M059J (cell line): ENCODE measurements around the gene PSMD10. TPM values are rescaled to one million over a fixed set of nuclear protein-coding genes. Genes with fewer than 3 reads are reported as not detected.

ENCODE experiments used
- DNase-seq: peaks from one replicate; pipeline ENCODE4 v3.0.0-alpha.2; 2012; ENCODE audit warnings: low read depth
- total RNA-seq: library from RNA; depleted of rRNA; stranded (reverse); fragments of >200 nt; shearing (Covaris generic); gene quantifications from 2 replicates; pipeline ENCODE4 v1.2.3, GENCODE V29; 2014; rRNA removed

The PSMD10 gene
- total RNA-seq, 1 experiment from 2014 or later: 193 TPM

- peak; percentile 84 for DNase-seq
Measured at GRCh38 chrX:108072746-108073145, 18.6 kb downstream of the PSMD10 start.

GRCh38 chrX:108071578-108071977, 19.8 kb downstream of the PSMD10 start:
- DNase-seq: no peak

DNA sequence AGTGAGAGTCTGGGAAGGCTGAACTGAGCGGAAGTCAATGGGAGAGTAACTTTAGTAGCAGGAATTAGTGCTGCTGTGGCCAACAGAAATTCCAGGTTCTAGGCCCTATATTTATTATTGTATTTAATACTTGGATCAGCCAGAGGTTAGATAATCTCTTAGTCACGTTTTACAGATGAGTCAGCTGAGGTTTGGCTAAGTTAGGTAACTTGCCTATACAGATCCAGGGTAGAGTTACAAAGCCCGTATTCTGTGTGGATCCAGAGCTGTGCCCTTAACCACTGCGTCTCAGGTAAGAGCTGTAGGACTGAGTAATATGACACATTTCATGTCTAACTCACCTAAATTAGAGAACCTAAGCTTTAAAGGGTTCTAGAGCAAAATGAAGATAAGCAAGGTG, 20.5 kb downstream of the PSMD10 start:
- peak; percentile 84 for DNase-seq

DNA sequence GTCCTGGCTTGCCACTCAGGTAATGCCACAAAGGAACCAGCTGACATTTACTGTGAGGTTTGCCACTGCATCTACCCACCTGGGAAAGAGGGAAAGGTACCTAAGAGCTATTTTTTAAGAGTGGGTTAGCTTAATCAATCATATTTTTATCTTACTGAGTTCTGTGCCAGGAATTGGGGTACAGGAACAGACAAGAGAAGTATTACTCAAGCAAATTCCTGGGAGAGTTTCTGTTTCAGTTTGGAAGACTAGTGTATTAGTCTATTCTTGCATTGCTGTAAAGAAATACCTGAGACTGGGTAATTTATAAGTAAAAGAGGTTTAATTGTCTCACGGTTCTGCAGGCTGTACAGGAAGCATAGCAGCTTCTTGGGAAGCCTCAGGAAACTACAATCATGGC, 23.2 kb downstream of the PSMD10 start:
- no peak for DNase-seq

DNA sequence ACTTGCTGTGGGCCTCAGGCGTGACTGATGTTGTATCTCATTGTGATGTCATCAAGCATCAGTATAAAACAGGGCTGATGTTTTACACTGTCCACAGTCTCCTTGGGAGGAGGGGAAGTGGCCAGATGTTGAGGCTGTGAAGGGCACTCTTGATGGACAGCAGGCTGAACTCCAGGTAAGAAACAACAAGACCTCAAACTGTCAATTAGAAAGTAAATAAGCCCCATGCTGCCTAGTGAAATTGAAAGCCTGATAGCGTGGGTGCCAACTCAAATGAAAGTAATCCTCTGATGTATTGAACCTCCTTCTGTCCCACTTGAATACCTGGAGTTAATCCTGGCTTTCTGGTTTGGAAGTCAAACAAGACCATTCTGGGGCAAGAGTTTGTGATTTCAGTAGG, 26.7 kb downstream of the PSMD10 start:
- no peak for DNase-seq

DNA sequence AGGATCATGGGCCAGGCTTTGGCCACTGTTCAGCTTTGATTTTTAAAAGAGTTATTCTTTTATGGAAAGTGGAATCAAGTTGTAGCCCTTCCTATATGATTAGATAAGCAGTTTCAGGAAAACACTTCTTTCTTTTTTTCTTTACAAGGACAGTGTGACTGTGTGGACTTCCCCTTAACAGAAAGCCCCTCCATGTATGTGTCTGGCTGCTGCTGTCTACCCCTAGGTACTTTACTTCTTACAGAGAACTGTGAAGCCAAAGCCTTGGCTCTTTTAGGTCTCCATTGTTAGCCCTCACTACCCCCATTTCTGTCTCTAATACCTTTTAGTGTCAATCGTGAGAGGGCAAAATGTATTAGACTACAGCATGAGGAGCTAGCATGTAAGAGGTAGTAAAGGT, 27.3 kb downstream of the PSMD10 start:
- no peak for DNase-seq

GRCh38 chrX:108059801-108060200, 31.5 kb downstream of the PSMD10 start:
- no peak for DNase-seq

DNA sequence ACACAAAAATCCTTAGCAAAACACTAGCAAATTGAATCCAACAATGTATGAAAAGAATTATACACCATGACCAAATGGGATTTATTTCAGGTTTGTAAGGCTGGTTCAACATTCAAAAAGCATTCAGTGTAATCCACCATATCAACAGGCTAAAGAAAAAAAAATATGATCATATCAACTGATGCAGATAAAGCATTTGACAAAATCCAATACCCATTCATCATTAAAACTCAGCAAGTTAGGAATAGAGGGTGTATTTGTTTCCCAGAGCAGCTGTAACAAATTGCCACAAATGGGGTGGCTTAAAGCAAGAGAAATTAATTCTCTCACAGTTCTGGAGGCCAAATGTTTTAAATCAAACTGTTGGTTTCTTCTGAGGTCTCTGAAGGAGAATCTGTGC, 35.8 kb downstream of the PSMD10 start:
- no peak for DNase-seq

DNA sequence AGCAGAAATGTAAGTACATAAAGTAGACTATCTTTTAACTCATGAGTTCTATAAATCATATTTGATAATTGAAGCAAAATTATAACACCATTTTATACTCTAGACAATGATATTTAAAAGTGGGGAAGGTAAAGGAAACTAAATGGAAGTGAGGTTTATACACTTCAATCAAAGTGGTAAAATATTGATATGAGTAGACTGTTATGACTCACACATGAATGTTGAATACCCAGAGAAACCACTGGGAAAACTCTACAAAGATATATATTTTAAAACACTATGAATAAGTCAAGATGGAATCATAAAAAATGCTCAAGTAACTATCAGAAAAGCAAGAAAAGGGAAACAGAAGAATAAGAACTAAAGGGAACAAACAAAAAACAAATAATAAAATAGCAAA, 38.1 kb downstream of the PSMD10 start:
- DNase-seq: no peak

DNA sequence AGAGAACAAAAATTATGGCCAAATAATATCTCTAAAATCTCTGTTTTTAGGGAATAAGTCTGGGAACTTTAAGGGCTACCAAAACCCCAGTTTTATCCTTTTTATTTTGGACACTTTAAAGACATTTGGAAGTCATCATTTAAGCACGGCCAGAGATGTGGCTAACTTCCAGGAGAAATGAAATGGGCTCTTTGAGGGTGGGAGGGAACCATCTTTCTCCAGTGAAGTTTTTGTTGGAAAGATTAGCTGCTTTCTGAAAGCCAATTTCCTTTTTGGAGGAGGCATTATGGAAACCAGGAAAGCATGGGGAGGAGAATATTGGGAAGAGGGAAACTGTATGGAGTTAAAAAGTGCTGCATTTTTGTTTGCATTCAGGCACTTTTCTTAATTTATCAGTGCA, 41.7 kb downstream of the PSMD10 start:
- no peak for DNase-seq

DNA sequence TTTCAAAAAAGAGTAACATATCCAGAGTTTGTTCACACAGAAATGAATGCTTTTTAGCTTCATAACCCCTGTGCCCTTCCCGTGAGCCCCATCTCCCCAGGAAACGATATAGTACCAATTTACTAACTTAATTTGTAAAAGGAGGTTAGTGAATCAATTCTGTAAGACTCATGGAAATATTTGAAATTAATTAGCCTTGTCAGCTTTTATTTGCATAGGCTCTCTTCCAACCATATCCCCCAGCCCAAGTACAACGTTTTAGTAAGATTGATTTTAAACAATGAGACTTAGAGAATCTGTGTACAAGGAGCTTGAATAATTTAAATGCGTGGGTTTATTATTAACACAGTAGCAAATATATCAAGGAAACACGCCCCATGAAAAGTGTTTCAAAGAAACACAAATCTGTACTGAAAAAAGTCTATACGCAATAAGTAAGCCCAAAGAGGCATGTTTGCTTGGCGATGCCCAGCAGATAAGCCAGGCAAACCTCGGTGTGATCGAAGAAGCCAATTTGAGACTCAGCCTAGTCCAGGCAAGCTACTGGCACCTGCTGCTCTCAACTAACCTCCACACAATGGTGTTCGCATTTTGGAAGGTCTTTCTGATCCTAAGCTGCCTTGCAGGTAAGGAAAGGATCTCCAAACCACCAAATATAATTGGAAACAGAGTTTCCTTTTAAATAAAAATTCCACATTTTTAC, 46.6 kb downstream of the PSMD10 start, which contains the start of gene VSIG1:
VSIG1 (plus strand) TSS at position 512 of the 703 bp plus-strand sequence; CDS start at position 578, 66 bp downstream.
- DNase-seq: no peak

DNA sequence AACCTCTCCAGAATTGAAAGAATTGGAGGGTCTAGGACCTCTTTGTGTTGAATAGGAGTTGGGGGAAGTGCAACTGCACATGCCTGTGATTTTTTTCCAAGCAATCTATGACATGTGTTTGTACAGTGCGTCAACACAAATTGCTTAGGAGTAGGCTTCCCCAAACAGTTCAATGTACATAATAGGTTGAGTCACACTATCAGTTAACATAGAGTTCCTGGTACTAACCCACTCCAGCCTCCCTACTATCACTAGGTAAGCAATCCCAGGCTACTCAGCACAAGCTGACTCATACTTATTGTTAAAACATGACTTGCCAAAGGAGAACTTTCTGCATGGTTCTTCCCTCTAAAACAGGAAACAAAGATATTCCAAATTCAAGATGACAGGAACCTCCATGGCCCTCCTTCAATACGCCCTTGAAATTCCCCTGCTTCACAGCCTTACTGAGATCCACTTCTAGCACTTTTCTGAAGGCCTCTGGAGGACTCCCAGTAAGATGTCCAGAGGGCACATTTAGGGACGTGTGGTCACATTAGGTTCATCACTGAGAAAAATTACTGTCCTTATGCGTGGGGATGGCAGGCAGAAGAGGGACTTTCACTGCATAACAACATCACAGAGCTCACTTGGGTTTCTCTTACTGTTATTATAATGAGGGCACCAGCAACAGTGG, 54.9 kb downstream of the PSMD10 start:
- peak; percentile 65 for DNase-seq

DNA sequence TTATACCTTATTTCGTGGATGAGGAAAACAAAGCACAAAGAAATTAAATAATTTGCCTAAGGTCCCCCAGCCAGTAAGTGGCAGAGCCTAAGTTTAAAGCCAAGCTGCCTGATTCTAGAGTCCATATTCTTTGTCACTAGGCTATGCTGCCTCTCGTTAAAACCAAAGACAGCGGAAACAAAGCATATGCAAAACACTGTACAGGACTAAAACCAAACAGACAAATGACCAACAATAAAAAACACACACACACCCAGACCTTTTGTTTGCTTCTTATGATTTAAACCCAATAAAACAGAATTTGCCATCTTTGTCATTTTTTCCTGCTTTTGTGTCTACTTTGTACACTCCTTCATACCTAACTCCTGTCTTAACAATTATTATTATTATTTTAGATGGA, 56.6 kb downstream of the PSMD10 start:
- no peak for DNase-seq

Other genes with a start within 250 kb of the PSMD10 start
- not detected in 2 replicates for gene TEX13B, start 109.2 kb downstream of the PSMD10 start, total RNA-seq
- gene VSIG1, start 46.5 kb downstream of the PSMD10 start, total RNA-seq: 0.15 TPM in 1 of 2 replicates, not detected in the other
- 21.9 and 31.2 TPM in 2 replicates for gene ATG4A, start 236 bp upstream of the PSMD10 start, total RNA-seq